Erythroblast (primary cell): ENCODE measurements around the gene RAB39B.

ENCODE experiments used
- GATA1 ChIP-seq: IDR thresholded peaks from 2 replicates; pipeline ENCODE4 v1.6.1; 2011; ENCODE audit warnings: low read depth, mild to moderate bottlenecking, control low read depth, low read length, moderate library complexity
- POLR2A ChIP-seq: IDR thresholded peaks from 2 replicates; pipeline ENCODE4 v1.6.1; 2011; ENCODE audit warnings: mild to moderate bottlenecking, low read length

GRCh38 chrX:155266439-155266838 is 2.1 kb upstream of the RAB39B start:
- TF ChIP-seq POLR2A (no peak), GATA1 (no peak)
